ENCODE measurements around the gene ATG13.

The ATG13 gene

DNA sequence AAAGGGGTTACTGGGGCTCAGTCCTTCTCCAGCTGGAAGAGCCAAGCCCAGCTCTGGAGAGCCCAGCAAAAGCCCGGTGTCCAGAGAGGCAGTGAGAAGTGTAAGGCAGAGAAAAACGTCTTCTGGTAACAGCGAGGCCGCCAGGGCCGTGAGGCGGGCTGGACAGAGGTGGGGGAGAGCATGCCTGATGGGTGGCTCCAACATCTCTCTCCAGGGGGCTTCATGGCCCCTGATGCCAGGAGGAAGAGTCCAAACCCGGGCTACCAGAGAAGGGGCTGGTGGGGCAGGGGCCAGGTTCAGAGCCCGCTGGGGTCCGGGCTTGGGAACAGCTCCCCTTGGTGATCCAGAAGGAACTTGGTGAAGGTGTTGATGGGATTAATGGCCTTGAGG is 61.4 kb downstream of the ATG13 start:
- Histone ChIP-seq H3K27ac (ENCODE audit: low read length) (no peak overlapping the region), H3K4me2 (ENCODE audit: low read depth, low read length) (no peak overlapping the region), H3K4me3 (ENCODE audit: low read length) (no peak overlapping the region), H3K27me3 (replicated peaks; ENCODE audit: insufficient read depth, low read length) (no peaks in the 10 kb centered on the region), H3K9me3 (replicated peaks; ENCODE audit: insufficient read depth, low read length) (no peaks in the 10 kb centered on the region), H4K20me1 (ENCODE audit: insufficient read depth, low read length) (no peaks in the 10 kb centered on the region), H3K79me2 (ENCODE audit: low read length) (no peaks in the 10 kb centered on the region), H3K4me1 (ENCODE audit: low read length) (no peaks in the 10 kb centered on the region), H3K9ac (ENCODE audit: low read length) (no peak overlapping the region), H3K36me3 (replicated peaks; ENCODE audit: insufficient read depth, low read length) (no peaks in the 10 kb centered on the region), H2AFZ (ENCODE audit: low read length) (no peak overlapping the region), H3F3A (ENCODE audit: insufficient read depth, low read length) (no peaks in the 10 kb centered on the region; the same call in 1 of the 2 replicates), H3K9me2 (replicated peaks; ENCODE audit: insufficient read depth, low read length) (no peaks in the 10 kb centered on the region)
- no peak for DNase-seq
- TF ChIP-seq EZH2 (optimal IDR thresholded peaks at IDR 0.05; ENCODE audit: low read depth, low read length), result no peak
- TF ChIP-seq EZH2phosphoT487 (IDR thresholded peaks at IDR 0.05; ENCODE audit: low read length), result no peak
- TF ChIP-seq, protein P1, sequence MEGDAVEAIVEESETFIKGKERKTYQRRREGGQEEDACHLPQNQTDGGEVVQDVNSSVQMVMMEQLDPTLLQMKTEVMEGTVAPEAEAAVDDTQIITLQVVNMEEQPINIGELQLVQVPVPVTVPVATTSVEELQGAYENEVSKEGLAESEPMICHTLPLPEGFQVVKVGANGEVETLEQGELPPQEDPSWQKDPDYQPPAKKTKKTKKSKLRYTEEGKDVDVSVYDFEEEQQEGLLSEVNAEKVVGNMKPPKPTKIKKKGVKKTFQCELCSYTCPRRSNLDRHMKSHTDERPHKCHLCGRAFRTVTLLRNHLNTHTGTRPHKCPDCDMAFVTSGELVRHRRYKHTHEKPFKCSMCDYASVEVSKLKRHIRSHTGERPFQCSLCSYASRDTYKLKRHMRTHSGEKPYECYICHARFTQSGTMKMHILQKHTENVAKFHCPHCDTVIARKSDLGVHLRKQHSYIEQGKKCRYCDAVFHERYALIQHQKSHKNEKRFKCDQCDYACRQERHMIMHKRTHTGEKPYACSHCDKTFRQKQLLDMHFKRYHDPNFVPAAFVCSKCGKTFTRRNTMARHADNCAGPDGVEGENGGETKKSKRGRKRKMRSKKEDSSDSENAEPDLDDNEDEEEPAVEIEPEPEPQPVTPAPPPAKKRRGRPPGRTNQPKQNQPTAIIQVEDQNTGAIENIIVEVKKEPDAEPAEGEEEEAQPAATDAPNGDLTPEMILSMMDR (IDR thresholded peaks at IDR 0.05; ENCODE audit: low read length), result no peak

DNA sequence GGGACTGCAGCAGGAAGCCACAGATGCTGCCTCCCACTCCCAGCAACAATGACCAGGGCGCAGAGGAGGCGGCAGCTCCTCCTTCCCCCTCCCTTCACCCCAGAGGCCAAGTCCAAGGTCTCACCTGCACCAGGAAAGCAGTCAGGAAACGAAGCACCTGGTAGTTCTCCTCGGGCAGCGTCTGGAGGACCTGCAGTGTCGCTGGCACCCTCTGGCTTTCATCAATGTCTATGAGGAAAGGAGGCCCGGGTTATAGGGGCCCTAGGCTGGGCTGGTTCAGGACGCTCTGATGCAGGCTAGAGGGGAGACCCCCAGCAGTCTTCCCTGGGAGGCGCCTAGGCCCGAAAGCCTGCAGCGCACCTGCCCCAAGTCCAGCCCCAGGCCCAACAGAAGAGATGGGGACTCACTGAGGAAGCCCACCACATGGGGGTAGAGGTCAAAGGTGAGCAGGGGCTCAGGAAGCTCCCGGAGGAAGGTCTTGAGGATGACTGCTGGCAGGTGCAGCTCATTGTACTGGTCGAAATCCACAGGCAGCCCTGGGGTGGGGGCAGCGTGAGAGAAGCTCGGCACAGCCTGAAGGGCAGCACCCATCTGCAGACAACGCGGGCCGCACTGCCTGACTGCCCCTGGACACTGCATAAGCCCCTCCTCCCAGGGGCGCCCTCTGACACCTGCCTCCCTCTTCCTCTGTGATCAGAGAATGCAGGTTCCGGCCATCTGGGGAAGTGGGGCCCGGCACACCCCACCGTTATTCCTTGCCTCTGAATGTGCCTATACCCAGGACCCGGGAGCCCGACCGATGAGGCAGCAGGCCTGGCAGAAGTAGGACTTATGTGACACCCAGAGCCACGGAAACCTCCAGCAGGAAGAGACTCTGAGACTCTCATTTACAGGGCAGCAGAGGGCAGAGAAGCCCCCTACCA is 62.1 kb downstream of the ATG13 start:
- Histone ChIP-seq H2AFZ (ENCODE audit: low read length) (no peak overlapping the region), H3K27me3 (replicated peaks; ENCODE audit: insufficient read depth, low read length) (no peaks in the 10 kb centered on the region), H3K9me3 (replicated peaks; ENCODE audit: insufficient read depth, low read length) (no peaks in the 10 kb centered on the region), H3K4me3 (ENCODE audit: low read length) (no peak overlapping the region), H4K20me1 (ENCODE audit: insufficient read depth, low read length) (no peaks in the 10 kb centered on the region), H3K36me3 (replicated peaks; ENCODE audit: insufficient read depth, low read length) (no peaks in the 10 kb centered on the region), H3K27ac (ENCODE audit: low read length) (no peak overlapping the region), H3K9ac (ENCODE audit: low read length) (no peak overlapping the region), H3K4me1 (ENCODE audit: low read length) (no peaks in the 10 kb centered on the region), H3K79me2 (ENCODE audit: low read length) (no peaks in the 10 kb centered on the region), H3K9me2 (replicated peaks; ENCODE audit: insufficient read depth, low read length) (no peaks in the 10 kb centered on the region), H3K4me2 (ENCODE audit: low read depth, low read length) (no peak overlapping the region), H3F3A (ENCODE audit: insufficient read depth, low read length) (no peaks in the 10 kb centered on the region; the same call in 1 of the 2 replicates)
- no peak for DNase-seq
- TF ChIP-seq, protein P1 (IDR thresholded peaks at IDR 0.05; ENCODE audit: low read length), result no peak
- TF ChIP-seq EZH2phosphoT487 (IDR thresholded peaks at IDR 0.05; ENCODE audit: low read length), result no peak
- no peak for TF ChIP-seq EZH2 (optimal IDR thresholded peaks at IDR 0.05; ENCODE audit: low read depth, low read length)

DNA sequence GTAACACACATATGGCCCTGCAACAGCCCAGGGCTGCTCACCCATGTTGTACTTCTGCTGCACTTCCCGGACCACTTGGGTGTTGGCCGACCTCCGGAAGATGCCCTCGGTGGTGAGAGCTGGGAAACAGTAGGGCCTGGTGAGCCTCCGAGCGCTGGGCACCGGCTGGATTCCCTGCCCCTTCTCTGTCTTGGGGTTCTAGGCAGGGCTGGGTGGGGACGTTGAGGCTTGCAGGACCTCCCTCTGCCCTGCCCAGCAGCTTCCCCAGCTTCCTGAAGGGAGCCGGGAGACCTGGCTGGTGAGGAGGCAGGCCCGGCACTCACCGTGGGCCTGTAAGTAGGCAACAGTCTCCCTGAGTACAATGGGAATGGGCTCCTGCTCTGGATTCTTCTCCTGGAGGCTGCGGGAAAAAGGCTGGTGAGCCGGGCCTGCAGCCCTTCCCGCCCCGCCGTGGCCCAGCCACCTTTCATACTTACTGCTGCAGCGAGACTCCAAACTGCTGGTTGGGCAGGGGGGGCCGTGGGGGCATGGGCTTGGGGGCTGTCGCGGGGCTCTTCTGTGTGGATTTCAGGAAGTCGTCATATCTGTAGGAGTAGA is 62.9 kb downstream of the ATG13 start:
- H3K36me3 ChIP-seq (replicated peaks; ENCODE audit: insufficient read depth, low read length), result no peaks in the 10 kb centered on the region
- H3K9ac ChIP-seq (ENCODE audit: low read length), result no peak overlapping the region

More for the DNA sequence above, 62.9 kb downstream of the ATG13 start:
- Histone ChIP-seq H3K4me2 (ENCODE audit: low read depth, low read length) (no peak overlapping the region), H3K9me2 (replicated peaks; ENCODE audit: insufficient read depth, low read length) (no peaks in the 10 kb centered on the region), H3K9me3 (replicated peaks; ENCODE audit: insufficient read depth, low read length) (no peaks in the 10 kb centered on the region), H3K27ac (ENCODE audit: low read length) (no peak overlapping the region), H3K4me1 (ENCODE audit: low read length) (no peaks in the 10 kb centered on the region), H3F3A (ENCODE audit: insufficient read depth, low read length) (no peaks in the 10 kb centered on the region; the same call in 1 of the 2 replicates), H4K20me1 (ENCODE audit: insufficient read depth, low read length) (no peaks in the 10 kb centered on the region), H2AFZ (ENCODE audit: low read length) (no peak overlapping the region), H3K79me2 (ENCODE audit: low read length) (no peaks in the 10 kb centered on the region), H3K4me3 (ENCODE audit: low read length) (no peak overlapping the region), H3K27me3 (replicated peaks; ENCODE audit: insufficient read depth, low read length) (no peaks in the 10 kb centered on the region)
- TF ChIP-seq EZH2phosphoT487 (IDR thresholded peaks at IDR 0.05; ENCODE audit: low read length), result no peak
- TF ChIP-seq EZH2 (optimal IDR thresholded peaks at IDR 0.05; ENCODE audit: low read depth, low read length), result no peak
- TF ChIP-seq, protein P1 (IDR thresholded peaks at IDR 0.05; ENCODE audit: low read length), result no peak
- DNase-seq, result no peak

Measured in MM.1S (cell line).